Naive thymus-derived CD8-positive, alpha-beta T cell (primary cell): ENCODE results near the gene GORAB. TPM values are rescaled to one million over a fixed set of nuclear protein-coding genes. Genes with fewer than 3 reads are reported as not detected.
A peak's percentile ranks its signal among the peaks of the same experiment; 100 is the strongest.

Experiments used
- ATAC-seq, 2 donors: fragments of 150-1000 bp; cut with Tn5 transposase in 1 of 2; sonication (Bioruptor Pico), chemical (Tn5 transposase) in 1 of 2; 1 replicate in 1 of 2; 2 replicates in 1 of 2; pipeline ENCODE4 v1.10.0; 2021; ENCODE audit warnings: mild to moderate bottlenecking in 2 of 2, moderate library complexity in 2 of 2
- POLR2A ChIA-PET: fragments of 350-600 bp; sonication (Branson Sonifier 250); formaldehyde crosslinking; loops from one replicate; lab custom pipeline; 2021; ENCODE audit warnings: antibody characterized with exemption; lab: Charles Lee
- DNase-seq, 10 donors: peaks; one replicate each; pipeline versions ENCODE4 v3.0.0 to v3.0.0-alpha.2; 2020 to 2022
- H3K27ac Mint-ChIP-seq, 10 donors: one replicate each; pipeline ENCODE4 v1.8.0; 2020 to 2022; ENCODE audit warnings: mild to moderate bottlenecking in 10 of 10, mixed read lengths in 10 of 10, moderate library complexity in 4 of 10, inconsistent platforms in 1 of 10
- H3K27me3 Mint-ChIP-seq, 5 donors: one replicate each; pipeline ENCODE4 v1.8.0; 2021 to 2022; ENCODE audit warnings: mixed read lengths in 5 of 5
- H3K36me3 Mint-ChIP-seq, 3 donors: one replicate each; pipeline ENCODE4 v1.8.0; 2020 to 2022; ENCODE audit warnings: mixed read lengths in 3 of 3, mild to moderate bottlenecking in 2 of 3, inconsistent platforms in 1 of 3
- H3K4me1 Mint-ChIP-seq, 4 donors: one replicate each; pipeline ENCODE4 v1.8.0; 2021 to 2022; ENCODE audit warnings: mixed read lengths in 4 of 4
- H3K4me3 Mint-ChIP-seq, 10 donors: one replicate each; pipeline ENCODE4 v1.8.0; 2020 to 2022; ENCODE audit warnings: mild to moderate bottlenecking in 10 of 10, mixed read lengths in 10 of 10, moderate library complexity in 6 of 10, inconsistent platforms in 1 of 10
- H3K9me3 Mint-ChIP-seq, 9 donors: one replicate each; pipeline ENCODE4 v1.8.0; 2020 to 2022; ENCODE audit warnings: mixed read lengths in 9 of 9, mild to moderate bottlenecking in 3 of 9, inconsistent platforms in 1 of 9, moderate library complexity in 1 of 9
- polyA plus RNA-seq, 3 donors: library from polyadenylated mRNA; unstranded; fragments of 300-500 nt; fragmentation: Illumina TruSeq; gene quantifications; one replicate each; pipeline ENCODE4 v1.2.3, GENCODE V29; 2021
- total RNA-seq, 8 experiments: library from RNA in 2 of 8; stranded (reverse) in 2 of 8; gene quantifications; one replicate each; pipeline ENCODE4 v1.2.3 and lab custom pipeline; 2021 to 2026

The GORAB gene
- total and polyA plus RNA-seq, 5 experiments from 2014 or later, result 1.9 to 31.3 (median 5.2) TPM

DNA sequence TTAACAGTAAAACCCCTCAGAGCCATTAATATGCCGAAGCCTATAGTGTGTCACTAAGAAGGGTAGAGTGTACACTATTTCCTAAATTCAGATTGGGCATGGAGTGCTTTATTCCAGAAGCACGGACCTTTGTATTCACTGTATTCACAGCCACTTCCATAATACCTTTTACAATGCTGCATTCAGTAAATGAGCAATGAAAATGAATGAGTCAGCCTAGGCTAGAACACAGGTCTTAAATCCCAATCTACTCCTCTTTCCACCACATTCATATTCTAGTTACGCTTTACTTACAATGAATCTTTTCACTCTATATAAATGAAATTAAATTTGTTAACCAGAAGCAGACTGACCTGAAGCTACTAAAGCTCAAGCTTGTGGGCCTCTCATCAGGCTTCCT lies 13.0 kb upstream of the GORAB start:
- Mint-ChIP-seq H3K4me1 (no peaks in the 10 kb centered on the region), H3K4me3 (no peak overlapping the region), H3K9me3 (no peaks in the 10 kb centered on the region), H3K27ac (no peak overlapping the region), H3K36me3 (peaks cover 0 to 3% (median 0%) of the 10 kb centered on the region in 3 donors), H3K27me3 (peaks cover 14 to 49% (median 29%) of the 10 kb centered on the region in 5 donors)
- ATAC-seq, result no peak
- no peak for DNase-seq
- POLR2A ChIA-PET, result no interaction called here

DNA sequence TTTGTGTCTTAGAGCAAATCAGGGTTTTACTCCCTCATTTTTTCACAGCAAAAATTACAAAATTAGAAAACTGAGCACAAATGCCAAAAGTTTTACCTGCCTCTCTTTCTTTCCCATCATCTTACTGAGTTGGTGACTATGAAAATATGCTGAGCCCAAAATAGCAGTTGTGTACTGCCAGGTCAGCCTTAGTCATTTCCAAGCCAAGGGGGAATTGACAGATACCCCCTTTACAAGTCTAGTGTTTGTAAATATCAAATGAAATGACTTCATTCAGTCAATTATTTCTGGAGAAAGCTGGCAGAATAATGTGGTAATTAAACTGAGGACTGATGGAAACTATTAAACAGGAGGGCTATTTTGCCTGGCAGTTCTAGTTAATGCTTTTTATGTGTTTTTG lies 11.4 kb upstream of the GORAB start:
- DNase-seq, result no peak
- POLR2A ChIA-PET, result no interaction called here
- no peaks in the 10 kb centered on the region for H3K9me3 Mint-ChIP-seq

DNA sequence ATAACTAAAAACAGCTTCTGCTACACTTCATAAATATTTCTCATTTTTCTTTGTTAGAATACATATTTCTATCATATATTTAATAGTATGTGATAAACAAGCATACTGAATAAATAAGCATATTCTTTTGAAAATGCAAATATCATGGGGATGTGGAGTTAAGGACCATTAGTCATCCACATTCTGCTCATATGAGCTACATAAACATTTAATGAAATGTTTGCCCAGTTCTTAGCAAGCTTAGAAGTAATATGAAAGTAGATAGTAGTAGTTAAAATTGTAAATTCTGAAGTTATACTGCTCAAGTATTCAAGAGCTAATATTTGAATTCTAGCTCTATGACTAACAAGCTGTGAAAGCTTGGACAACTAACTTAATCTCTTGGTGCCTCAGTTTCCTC lies 10.1 kb upstream of the GORAB start:
- POLR2A ChIA-PET, result no interaction called here
- ATAC-seq (no peak), DNase-seq (no peak)
- Mint-ChIP-seq H3K36me3 (peaks cover 0 to 3% (median 0%) of the 10 kb centered on the region in 3 donors), H3K27me3 (peaks cover 24 to 62% (median 31%) of the 10 kb centered on the region in 5 donors), H3K27ac (no peak overlapping the region), H3K4me3 (no peak overlapping the region), H3K9me3 (no peaks in the 10 kb centered on the region), H3K4me1 (no peaks in the 10 kb centered on the region)

More for the DNA sequence above, 11.4 kb upstream of the GORAB start:
- no peak overlapping the region for H3K27ac Mint-ChIP-seq
- H3K27me3 Mint-ChIP-seq, result peaks cover 18 to 62% (median 31%) of the 10 kb centered on the region in 5 donors
- H3K36me3 Mint-ChIP-seq, result peaks cover 0 to 3% (median 0%) of the 10 kb centered on the region in 3 donors
- no peak for ATAC-seq
- H3K4me3 Mint-ChIP-seq, result no peak overlapping the region
- no peaks in the 10 kb centered on the region for H3K4me1 Mint-ChIP-seq

DNA sequence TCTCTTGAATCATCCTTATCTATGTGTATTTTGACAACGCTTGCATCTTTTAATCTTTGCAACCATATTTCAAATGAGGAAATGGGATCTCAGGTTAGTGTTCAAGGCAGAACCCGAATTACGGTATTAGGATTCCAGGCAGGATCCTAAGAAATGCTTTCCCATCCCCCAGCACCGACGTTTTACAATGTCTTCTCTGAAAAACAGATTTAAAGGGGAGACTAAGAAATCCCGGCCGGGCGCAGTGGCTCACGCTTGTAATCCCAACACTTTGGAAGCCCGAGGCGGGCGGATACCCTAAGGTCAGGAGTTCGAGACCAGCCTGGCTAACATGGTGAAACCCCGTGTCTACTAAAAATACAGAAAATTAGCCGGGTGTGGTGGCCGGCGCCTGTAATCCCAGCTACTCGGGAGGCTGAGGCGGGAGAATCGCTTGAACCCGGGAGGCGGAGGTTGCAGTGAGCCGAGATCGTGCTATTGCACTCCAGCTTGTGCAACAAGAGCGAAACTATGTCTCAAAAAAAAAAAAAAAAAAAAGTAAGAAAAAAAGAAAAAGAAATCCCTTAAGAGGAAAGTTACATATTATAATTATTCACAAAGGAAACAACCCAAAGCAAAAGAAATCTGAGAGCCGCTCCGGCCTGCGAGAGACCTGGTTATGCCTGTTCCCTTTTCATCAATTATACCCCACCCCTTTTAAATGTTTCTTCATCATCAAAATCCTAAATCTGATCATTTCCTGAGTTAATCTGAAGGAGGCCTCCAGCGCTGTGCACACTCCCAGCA lies 801 bp upstream of the GORAB start:
- POLR2A ChIA-PET, result interaction anchor here (0.6 to 1.2 kb wide), 4 partner anchors 8 to 900 kb away, joined by 3 to 5 read pairs (median 3); partner anchors contain the start of gene KIFAP3
- Mint-ChIP-seq H3K36me3 (peaks cover 0 to 5% (median 0%) of the 10 kb centered on the region in 3 donors), H3K9me3 (no peaks in the 10 kb centered on the region), H3K27me3 (peaks cover 0 to 4% (median 0%) of the 10 kb centered on the region in 5 donors), H3K4me3 (no peak overlapping the region), H3K27ac (peak overlapping the region in 2 of 10 donors; percentile 65 to 84), H3K4me1 (peaks cover 7 to 15% (median 10%) of the 10 kb centered on the region in 4 donors)
- peak in 1 of 10 donors; percentile 3 for DNase-seq
- ATAC-seq, result no peak

DNA sequence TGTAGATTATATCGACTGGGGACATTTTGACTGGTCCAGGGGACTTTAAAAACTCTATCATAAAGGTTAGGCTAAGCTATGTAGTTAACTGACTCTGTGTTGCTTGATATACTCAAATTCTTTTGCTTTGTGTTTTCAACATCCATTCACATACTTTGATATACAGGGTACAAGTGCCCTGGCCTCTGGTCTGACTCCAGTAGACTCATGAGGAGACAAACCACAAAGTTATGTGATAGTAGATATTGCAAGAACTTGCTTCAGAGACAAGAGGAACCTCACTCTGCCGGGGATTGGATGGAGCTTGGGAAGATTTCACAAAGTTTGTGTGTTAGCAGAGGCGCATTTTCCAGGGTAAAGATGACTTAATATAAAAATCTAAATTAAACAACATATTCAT lies 1.3 kb downstream of the GORAB start:
- no peaks in the 10 kb centered on the region for H3K9me3 Mint-ChIP-seq
- POLR2A ChIA-PET, result no interaction called here
- no peak for ATAC-seq
- peaks cover 0 to 17% (median 0%) of the 10 kb centered on the region in 3 donors for H3K36me3 Mint-ChIP-seq
- no peak for DNase-seq
- H3K4me3 Mint-ChIP-seq, result no peak overlapping the region
- peaks cover 0 to 2% (median 0%) of the 10 kb centered on the region in 5 donors for H3K27me3 Mint-ChIP-seq
- H3K27ac Mint-ChIP-seq, result no peak overlapping the region
- H3K4me1 Mint-ChIP-seq, result peaks cover 13 to 33% (median 17%) of the 10 kb centered on the region in 4 donors

DNA sequence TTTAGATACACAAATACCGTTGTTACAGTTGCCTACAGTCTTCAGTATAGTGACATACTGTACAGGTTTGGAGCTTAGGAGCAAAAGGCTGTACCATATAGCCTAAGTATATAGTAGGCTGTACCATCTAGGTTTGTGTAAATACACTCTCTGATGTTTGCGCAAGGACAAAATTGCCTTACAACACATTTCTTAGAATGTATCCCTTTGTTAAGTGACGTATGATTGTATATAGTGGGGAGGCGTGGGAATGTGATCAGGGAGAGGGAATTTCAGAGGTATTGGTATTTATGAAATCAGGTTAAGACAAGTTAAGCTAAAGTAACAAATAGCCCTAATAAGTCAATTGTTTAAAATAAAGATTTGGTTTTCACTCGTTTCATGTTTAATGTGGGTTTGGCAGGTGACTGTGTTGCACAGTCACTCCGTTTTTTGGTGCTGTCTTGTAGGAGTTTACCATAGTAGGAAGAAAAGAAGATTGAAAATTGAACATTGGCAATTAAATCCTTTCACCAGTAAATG lies 2.7 kb downstream of the GORAB start:
- no peaks in the 10 kb centered on the region for H3K9me3 Mint-ChIP-seq
- peak overlapping the region in 1 of 10 donors; percentile 8 for H3K4me3 Mint-ChIP-seq
- POLR2A ChIA-PET, result no interaction called here
- ATAC-seq, result no peak
- H3K27ac Mint-ChIP-seq, result peak overlapping the region in 3 of 10 donors; percentile 5 to 14 (median 10)
- DNase-seq, result no peak
- peaks cover 0 to 30% (median 7%) of the 10 kb centered on the region in 3 donors for H3K36me3 Mint-ChIP-seq
- no peaks in the 10 kb centered on the region for H3K27me3 Mint-ChIP-seq
- H3K4me1 Mint-ChIP-seq, result peaks cover 15 to 33% (median 20%) of the 10 kb centered on the region in 4 donors

DNA sequence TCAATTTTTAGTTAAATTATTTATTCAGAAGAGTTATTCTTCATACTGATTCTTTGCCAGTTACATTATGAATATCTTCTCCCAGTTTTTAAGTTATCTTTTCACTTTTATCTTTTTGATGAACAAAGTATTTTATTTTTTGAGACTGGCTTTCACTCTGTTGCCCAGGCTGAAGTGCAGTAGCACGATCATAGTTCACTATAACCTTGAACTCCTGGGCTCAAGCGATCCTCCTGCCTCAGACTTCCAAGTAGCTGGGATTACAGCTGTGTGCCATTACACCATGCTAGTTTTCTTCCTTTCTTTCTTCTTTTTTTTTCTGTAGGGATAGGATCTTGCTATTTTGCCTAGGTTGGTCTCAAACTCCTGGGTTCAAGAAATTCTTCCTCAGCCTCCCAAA lies 3.5 kb downstream of the GORAB start:
- Mint-ChIP-seq H3K27ac (peak overlapping the region in 1 of 10 donors; percentile 40), H3K4me1 (peaks cover 15 to 35% (median 21%) of the 10 kb centered on the region in 4 donors), H3K27me3 (no peaks in the 10 kb centered on the region), H3K4me3 (no peak overlapping the region), H3K36me3 (peaks cover 3 to 37% (median 12%) of the 10 kb centered on the region in 3 donors), H3K9me3 (no peaks in the 10 kb centered on the region)
- DNase-seq (no peak), ATAC-seq (no peak)
- POLR2A ChIA-PET, result no interaction called here

DNA sequence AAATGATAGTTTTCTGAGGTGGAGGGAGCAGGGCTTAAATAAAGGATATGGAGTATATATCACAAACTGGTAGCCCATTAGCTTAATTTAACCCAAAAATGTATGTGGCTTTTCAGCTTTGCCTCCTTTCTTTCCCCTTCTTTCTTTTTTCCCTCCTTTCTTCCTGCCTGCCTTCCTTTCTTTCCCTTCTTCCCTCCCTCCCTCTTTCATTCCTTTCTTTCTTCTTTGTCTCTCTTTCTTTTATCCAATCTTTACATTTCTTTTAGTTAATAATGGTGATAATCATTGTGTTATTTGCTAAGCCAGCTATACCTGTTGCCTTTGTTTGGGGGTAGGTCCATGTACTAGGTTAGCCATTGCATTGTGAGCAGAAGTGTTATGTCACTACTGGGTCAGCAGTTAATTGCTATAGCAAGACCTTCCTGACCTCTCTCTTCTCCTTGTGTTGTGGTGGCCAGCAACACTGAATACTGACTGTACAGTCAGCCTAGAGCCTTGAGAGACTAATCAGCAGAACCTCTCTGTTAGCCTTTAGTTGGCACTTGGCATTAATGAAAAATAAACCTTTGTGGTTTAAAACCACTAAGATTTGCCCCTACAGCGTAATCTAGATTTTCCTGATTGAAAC lies 5.1 kb downstream of the GORAB start:
- ATAC-seq (no peak), DNase-seq (no peak)
- Mint-ChIP-seq H3K9me3 (no peaks in the 10 kb centered on the region), H3K27ac (peak overlapping the region in 1 of 10 donors; percentile 8), H3K4me1 (peaks cover 15 to 31% (median 22%) of the 10 kb centered on the region in 4 donors), H3K36me3 (peaks cover 7 to 54% (median 23%) of the 10 kb centered on the region in 3 donors), H3K4me3 (no peak overlapping the region), H3K27me3 (no peaks in the 10 kb centered on the region)
- POLR2A ChIA-PET, result no interaction called here

DNA sequence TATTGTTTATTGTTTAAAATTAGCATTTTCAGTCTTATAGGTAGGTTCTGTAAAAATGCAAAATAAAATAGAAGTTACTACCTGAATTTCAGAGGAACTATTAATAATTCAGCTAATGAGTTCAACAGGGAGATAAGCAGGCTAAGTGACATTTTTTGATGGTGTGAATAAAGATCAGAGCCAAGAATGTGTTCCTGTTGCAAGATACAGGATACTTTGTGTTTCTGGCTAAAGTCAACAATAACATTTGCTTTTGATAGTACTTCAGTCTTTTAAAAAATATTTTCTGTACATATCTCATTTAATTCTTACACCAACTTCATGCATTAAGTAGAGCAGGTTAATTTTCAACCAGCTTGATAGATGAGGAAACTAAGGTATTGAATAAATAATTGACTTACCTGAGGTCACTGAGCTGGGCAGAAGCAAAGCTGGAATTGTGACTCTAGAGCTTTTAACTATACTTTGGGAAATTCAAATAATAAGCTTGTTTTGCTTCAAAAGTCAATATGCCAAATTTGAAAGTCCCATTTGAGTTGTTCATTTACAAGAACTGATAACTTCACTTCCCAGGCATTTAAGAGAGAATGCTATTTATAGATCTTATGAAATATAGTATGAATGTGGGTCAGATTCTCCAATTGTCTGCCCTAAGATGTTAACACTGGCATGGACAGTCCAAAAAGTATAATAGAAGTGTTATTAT lies 6.0 kb downstream of the GORAB start:
- Mint-ChIP-seq H3K4me3 (no peak overlapping the region), H3K36me3 (peaks cover 8 to 62% (median 24%) of the 10 kb centered on the region in 3 donors), H3K27me3 (no peaks in the 10 kb centered on the region), H3K27ac (peak overlapping the region in 1 of 10 donors; percentile 2), H3K4me1 (peaks cover 15 to 31% (median 22%) of the 10 kb centered on the region in 4 donors), H3K9me3 (no peaks in the 10 kb centered on the region)
- POLR2A ChIA-PET, result no interaction called here
- no peak for ATAC-seq
- no peak for DNase-seq

DNA sequence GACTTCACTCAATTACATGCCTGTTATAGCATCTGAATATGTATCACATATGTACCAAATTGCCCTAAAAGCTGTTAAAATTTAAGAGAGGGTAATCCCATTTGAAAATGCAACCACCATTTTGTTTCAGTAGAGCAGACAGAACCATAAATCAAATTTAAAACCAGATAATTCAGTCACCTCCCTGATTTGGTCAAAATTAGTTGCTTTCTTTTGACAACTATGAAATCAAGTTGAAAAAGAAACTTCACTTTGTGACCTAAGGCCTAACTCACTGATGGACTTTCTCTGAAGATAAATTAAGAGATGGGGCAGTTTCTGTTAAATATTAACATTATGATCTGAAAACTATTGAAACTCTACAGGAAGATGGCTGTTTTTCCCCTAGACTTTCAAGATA lies 6.7 kb downstream of the GORAB start:
- no peak overlapping the region for H3K27ac Mint-ChIP-seq
- ATAC-seq (no peak), DNase-seq (no peak)
- H3K9me3 Mint-ChIP-seq, result no peaks in the 10 kb centered on the region
- no peaks in the 10 kb centered on the region for H3K27me3 Mint-ChIP-seq
- H3K36me3 Mint-ChIP-seq, result peaks cover 14 to 69% (median 30%) of the 10 kb centered on the region in 3 donors
- peaks cover 15 to 31% (median 24%) of the 10 kb centered on the region in 4 donors for H3K4me1 Mint-ChIP-seq
- H3K4me3 Mint-ChIP-seq, result no peak overlapping the region
- POLR2A ChIA-PET, result no interaction called here

DNA sequence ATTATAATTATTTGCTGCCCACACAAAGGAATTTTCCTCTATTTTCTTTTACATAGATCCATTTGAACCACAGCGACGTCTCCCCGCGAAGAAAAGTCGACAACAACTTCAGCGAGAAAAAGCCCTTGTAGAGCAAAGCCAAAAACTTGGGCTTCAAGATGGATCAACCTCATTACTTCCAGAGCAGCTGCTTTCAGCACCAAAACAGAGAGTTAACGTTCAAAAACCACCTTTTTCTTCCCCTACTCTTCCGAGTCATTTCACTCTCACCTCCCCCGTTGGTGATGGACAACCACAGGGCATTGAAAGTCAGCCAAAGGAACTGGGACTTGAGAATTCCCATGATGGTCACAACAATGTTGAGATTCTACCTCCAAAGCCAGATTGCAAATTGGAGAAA lies 7.2 kb downstream of the GORAB start:
- H3K9me3 Mint-ChIP-seq, result no peaks in the 10 kb centered on the region
- H3K27me3 Mint-ChIP-seq, result no peaks in the 10 kb centered on the region
- DNase-seq (no peak), ATAC-seq (no peak)
- H3K27ac Mint-ChIP-seq, result no peak overlapping the region
- peaks cover 15 to 31% (median 25%) of the 10 kb centered on the region in 4 donors for H3K4me1 Mint-ChIP-seq
- H3K4me3 Mint-ChIP-seq, result no peak overlapping the region
- peaks cover 18 to 74% (median 35%) of the 10 kb centered on the region in 3 donors for H3K36me3 Mint-ChIP-seq
- POLR2A ChIA-PET, result no interaction called here

DNA sequence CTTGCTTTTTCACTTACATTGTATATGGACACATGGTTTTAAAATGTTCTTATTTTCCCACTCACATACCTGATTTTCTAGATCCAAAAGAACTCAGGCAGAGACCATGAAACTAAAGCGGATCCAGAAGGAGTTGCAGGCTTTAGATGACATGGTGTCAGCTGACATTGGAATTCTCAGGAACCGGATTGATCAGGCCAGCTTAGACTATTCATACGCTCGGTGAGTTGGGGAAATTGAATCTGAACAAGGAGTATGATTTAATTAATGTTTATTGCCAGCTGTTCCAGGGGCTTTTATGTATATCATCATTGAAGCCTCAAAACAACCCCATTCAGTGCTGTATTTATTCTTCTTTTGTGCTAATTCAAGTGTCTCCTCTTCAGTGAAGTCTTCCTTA lies 12.7 kb downstream of the GORAB start:
- DNase-seq, result no peak
- ATAC-seq, result no peak
- Mint-ChIP-seq H3K27ac (no peak overlapping the region), H3K27me3 (no peaks in the 10 kb centered on the region), H3K9me3 (peaks cover 0 to 2% (median 0%) of the 10 kb centered on the region in 9 donors), H3K36me3 (peaks cover 39 to 91% (median 66%) of the 10 kb centered on the region in 3 donors), H3K4me3 (no peak overlapping the region), H3K4me1 (peaks cover 0 to 7% (median 4%) of the 10 kb centered on the region in 4 donors)
- POLR2A ChIA-PET, result no interaction called here
